Hindlimb muscle (tissue), 1 donor: ENCODE results near the gene DENND5A. TPM values are rescaled to one million over a fixed set of nuclear protein-coding genes. Genes with fewer than 3 reads are reported as not detected.
"Not testable (repeated sequence)": the region's sequence is repeated elsewhere in the genome, so short reads cannot be mapped to it uniquely, and the experiment has no call there.

Experiments
- DNase-seq: peaks from one replicate; pipeline ENCODE4 v3.0.0-alpha.2; 2013
- polyA plus RNA-seq: library from polyadenylated mRNA; unstranded; fragments of 120-200 nt; gene quantifications from one replicate; pipeline ENCODE4 v1.2.1, GENCODE V29; 2013; ENCODE audit not compliant: insufficient read length

Gene DENND5A
- polyA plus RNA-seq, 1 donor: 68.0 TPM

GRCh38 chr11:9176136-9176535 is 89.0 kb downstream of the DENND5A start:
- DNase-seq: no peak

GRCh38 chr11:9172389-9172788 is 92.8 kb downstream of the DENND5A start:
- no peak for DNase-seq

GRCh38 chr11:9170450-9170849 is 94.7 kb downstream of the DENND5A start:
- DNase-seq: no peak

GRCh38 chr11:9169595-9170295 is 95.4 kb downstream of the DENND5A start:
- no peak for DNase-seq

GRCh38 chr11:9161991-9162390 is 103.2 kb downstream of the DENND5A start:
- not testable (repeated sequence) for DNase-seq

DNA sequence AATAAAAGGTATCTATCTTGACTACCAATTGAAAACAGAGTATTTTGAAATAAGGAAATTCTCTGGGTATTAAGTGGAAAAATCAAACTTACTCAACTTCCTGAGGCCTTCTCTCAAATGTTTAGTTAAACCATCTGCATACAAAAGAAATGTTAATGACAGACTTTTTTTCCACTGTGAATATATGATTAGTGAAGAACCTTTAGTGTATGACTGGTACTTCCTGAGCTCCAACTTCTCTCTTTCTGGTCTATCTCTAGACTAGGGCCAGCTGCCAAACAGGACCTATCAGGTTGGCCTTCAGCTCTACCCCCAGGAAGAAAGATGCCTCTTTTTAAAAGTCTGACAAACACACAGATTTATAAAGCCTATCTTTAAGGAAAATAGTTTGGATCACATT is 105.0 kb downstream of the DENND5A start:
- no peak for DNase-seq

DNA sequence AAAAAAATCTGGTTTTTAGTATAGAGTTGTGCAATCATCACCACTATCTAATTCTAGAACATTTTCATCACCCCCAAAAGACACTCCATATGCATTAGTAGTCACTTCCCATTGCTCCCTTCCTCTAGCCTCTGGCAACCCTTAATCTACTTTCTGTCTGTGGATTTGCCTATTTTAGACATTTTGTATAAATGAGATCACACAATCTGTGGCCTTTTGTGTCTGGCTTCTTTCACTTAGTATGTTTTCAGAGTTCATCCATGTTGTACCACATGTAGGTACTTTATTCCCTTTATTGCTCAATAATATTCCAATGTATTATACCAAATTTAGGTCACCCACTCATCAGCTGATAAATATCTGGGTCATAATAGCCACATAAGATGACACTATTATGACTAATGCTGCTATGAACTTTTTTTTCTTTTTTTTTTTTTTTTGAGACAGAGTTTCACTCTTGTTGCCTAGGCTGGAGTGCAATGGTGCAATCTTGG is 106.2 kb downstream of the DENND5A start:
- DNase-seq: no peak

DNA sequence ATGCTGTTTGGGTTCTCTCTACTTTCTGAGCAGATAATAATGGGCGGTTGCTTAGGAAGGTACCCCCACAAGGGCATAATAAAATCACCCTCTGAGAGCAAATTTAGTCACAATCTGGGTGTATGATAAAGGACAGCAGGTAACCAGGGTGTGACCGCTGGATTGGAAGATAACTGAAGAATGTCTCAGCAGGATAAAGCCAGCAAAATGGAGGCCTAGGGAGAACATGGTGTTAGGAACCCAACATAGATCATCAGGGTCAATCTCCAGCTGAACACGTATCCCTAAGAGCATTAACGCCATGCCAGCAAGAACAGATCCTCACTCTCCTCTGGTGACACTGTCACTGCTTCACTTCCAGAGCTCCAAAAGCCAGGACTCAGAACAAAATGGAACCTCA is 109.2 kb downstream of the DENND5A start:
- no peak for DNase-seq

DNA sequence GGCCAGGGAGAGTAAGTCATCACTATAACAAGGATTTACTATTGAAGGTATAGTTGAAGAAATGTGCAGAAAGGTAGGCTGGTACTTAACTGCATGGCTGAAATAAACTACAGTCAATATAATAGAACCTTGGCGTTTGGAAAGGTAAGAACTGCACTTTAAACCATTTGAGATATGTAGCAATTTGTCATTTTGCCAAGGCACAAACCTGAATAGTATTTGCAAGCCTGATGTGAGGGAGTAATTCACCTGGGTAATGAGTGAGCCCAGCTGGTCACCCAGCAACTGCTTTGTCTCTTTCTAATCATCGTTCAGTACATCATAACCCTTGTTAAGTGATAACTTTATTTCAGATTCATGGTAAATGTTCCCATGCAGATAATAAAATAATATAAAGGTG is 111.5 kb downstream of the DENND5A start:
- DNase-seq: no peak

DNA sequence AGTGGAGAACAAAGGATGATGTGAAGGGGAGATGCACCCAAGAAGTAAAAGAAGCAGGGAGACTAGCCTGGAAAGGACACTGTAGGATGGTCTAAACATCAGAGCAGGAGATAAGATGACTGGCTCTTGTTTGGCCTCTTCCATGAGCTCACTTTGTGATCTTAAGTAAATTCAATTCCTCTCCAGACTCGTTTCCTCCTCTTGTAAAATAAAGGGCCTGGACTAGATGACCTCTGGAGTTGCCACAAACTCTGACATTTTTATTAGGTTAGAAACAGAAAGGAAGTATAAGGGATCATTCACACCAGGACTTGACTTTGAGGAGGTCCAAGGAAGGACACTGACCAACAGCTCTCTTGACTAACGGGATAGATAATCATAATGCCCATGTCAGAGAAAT is 113.5 kb downstream of the DENND5A start:
- no peak for DNase-seq

GRCh38 chr11:9150926-9151325 is 114.2 kb downstream of the DENND5A start:
- DNase-seq: no peak

DNA sequence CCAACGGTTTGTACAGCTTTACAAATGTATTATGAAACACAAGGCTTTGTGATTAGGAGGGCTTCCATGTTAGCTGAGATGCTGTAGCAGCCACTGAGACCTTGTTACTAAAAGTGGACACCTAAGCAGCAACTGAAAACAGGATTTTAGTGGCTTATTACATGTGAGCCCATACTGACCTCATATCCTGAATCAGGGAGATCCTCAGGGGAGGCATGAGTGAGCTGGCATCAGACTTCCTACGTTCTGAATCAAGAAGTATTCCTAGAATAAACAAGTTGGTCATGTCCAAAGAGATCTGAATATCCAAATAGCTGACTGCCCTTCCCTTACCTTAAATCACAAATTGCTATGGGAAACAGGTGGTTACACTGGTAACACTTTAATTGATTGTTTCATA is 114.6 kb downstream of the DENND5A start:
- no peak for DNase-seq

GRCh38 chr11:9148727-9149126 is 116.4 kb downstream of the DENND5A start:
- DNase-seq: no peak

GRCh38 chr11:9148035-9148434 is 117.1 kb downstream of the DENND5A start:
- no peak for DNase-seq

DNA sequence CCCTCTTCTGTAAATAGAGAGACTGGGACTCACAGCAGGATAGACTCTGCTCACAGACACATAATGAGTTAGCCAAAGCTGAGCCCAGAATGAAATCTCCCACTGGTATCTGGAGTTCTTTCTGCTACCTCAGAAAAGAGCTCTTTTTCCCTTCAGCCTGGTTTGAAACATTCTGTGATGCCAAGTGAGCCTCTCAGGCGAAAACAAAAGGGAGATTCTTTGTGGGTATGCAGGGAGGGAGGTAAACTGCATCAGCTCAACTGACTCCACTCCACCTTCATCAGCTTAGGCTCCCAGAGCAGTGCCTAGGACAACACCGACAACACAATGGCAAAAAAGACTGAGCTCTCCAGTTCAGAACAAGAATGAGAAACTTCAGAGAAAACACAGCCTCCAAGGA is 118.7 kb downstream of the DENND5A start:
- DNase-seq: no peak

DNA sequence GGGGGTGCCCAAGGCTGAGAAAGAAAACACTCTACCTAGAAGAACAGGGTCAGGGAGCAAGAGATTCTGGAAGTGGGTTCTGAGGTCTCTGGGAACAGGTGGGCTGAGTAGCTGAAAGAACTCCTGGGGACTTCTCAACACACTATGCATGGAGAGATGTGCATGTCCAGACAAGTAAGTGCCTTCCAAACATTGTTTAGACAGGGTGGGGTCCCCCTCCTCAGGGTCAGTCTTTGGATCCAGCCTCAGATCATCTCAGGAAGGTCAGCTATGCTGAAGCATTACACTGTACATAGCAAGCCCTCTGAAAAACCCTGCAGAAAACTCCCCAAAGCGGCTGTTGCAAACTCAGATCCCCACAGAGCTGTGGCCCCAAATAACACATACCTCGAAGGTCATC is 119.9 kb downstream of the DENND5A start:
- no peak for DNase-seq

DNA sequence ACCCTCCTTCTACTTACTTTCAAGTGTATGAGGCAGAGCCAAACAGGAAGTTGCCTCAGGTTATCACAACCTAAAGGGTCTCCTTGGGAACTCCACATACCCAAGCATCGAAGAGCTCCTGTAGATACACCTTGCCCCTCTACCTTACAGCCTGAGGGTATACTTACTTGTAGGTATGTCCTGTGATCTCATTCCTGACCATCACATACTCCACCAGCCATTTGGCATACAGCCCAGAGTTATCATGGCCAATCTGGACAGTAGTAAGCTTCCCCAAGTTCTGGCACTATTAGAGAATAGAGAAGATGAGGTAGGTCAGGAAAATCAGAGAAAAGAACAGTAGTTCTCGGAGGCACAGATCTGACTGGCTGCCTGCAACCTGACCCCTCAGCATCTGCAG is 120.3 kb downstream of the DENND5A start:
- no peak for DNase-seq

GRCh38 chr11:9143721-9144120 is 121.4 kb downstream of the DENND5A start:
- DNase-seq: no peak

GRCh38 chr11:9142732-9143131 is 122.4 kb downstream of the DENND5A start:
- DNase-seq: no peak

DNA sequence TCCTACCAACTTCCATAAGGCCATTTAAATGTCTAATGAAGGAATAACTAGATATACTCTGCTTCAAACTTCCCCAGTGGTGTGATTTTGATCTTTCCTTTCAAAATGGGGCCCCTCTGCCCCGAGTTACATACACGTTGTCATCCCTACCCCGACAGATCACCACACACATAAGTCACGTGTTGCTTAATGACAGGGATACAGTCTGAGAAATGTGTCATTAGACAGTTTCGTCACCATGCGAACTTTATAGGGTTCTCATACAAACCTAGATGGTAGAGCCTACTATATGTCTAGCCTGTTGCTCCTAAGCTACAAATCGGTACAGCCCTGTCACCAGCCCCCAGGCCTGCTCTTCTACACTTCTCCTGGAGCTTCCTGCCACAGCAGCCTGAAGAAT is 124.0 kb downstream of the DENND5A start:
- DNase-seq: no peak

DNA sequence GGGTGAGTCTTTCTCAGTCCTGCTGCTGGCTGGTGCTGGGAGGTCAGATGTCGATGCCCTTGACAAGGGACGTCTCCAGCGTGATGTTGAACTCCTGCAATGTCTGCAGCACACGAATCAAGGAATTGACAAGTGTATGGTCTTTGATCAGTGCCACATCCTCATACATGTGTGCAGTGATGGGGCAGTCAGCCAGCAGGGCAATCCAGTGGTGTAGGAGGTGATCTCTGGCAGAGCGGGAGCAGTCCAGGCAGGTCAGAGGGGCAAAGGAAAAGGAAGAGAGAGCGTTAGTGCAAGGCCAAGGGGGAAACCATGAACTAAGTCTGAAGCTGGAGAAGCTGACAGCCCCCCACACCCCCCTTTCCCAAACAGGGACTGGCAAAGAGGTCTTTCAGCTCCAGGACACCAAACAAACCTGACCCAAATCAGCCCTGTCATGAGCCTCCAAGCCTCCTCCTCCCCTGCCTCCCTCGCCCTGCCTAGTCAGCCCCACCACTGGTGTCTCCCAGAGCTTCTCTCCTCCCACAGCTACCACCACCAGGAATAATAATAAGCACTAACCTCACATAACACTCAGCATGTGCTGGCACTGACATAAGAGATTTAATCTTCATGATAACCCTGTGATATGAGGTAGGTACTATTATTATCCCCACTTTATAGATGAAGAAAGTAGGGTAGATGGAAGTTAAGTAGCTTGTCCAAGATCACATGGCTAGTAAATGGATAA is 125.4 kb downstream of the DENND5A start:
- DNase-seq: no peak

DNA sequence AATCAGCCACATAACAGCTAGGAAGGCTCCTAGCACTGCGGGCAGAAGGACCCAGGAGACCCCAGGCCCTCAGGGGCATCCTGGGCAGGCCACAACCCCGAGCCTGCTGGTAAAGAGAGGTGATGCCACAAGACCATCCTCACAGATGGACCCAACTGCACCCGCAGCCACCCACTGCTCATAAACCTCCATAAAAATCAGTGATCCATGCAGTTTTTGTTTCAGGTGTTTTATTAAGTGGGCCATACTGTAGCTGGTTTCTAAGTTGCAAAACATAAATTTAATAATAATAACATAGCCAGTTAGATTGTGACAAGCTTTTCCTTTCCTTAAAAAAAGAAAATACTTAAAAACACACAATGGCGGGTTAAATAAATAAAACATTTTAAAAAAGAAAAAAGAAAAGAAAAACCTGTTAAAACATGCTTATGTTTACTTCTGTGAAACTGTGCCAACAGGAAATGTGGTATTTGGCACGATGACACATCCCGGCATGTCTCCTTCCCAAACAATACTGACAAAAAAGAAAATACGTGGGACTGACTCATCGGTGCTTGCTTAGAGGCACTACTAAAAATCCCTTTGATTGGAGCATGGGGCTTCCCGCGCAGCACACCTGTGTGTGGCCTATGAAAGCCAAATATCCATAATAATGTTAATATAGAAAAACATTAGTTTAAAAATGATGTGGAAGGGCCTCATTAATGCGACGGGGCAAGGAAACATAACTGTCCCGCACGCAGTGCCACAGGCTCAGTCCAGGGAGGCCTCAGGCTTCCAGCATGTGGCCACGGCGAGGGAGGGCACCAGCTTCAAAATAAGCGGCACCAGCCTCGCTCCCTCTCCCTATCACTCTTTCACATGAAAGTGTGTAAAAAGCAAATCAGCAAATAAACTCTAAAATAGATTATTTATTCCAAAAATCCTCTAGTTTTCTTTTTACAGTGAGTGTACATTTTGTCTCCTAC is 126.3 kb downstream of the DENND5A start:
- no peak for DNase-seq

DNA sequence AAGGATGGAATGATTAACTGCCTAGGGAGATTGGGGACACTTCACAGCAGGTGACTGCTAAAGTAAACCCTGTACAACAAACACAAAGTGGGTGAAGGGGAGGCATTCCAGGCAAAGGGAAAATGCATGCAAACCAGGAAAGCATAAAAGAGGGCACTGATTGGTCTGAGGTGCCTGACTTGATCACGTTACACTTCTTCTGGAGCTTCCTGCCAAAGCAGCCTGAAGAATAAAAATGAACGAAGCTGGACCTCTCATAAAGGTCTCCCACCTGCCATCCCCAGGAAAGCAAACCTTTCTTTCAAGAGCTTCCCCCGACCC is 127.1 kb downstream of the DENND5A start:
- no peak for DNase-seq
